GM19035 (cell line): ENCODE data around the gene DNAJC8.

Experiments used
- ATAC-seq: cut with Tn5 transposase; IDR thresholded peaks from one replicate; pipeline ENCODE4 v1.9.1; 2021; ENCODE audit not compliant: unreplicated experiment

DNAJC8 gene

DNA sequence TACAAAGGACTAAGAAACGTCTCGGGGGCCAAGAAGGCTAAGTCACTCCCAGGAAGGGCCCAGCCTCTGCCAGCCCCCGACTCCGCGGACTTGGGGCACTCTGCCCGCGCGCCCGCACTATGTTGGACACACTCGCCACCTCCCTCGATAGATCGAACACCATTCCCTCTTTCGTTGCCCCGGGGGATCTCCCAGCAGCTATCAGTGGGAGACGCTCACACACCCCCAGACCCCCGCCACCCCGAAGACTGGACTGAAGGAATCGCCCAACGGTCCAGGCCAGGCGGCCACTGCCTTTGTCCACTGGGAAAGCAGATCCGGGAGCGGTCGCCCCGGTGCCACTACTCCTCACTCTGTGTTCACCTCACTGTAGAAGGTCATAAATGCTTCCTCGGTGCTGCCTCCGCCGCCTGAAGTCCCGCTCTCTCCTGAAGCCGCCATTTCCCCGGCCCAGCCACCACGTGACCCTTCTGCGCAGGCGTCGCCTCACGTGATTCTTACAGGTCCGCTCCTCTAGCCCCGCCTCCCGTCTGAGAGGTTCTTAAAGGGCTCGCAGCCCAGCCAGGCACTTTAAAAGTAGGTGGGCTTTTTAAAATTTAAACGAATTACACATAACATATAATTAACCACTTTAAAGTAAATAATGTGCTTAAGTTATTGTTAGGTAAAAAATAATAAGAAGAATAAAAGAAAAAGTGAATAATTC is at the start of gene DNAJC8:
TSS of gene DNAJC8 (minus strand) at position 472 of the 706 bp plus-strand sequence. CDS start at position 441, 31 bp downstream.
- ATAC-seq = peak; percentile 57

DNA sequence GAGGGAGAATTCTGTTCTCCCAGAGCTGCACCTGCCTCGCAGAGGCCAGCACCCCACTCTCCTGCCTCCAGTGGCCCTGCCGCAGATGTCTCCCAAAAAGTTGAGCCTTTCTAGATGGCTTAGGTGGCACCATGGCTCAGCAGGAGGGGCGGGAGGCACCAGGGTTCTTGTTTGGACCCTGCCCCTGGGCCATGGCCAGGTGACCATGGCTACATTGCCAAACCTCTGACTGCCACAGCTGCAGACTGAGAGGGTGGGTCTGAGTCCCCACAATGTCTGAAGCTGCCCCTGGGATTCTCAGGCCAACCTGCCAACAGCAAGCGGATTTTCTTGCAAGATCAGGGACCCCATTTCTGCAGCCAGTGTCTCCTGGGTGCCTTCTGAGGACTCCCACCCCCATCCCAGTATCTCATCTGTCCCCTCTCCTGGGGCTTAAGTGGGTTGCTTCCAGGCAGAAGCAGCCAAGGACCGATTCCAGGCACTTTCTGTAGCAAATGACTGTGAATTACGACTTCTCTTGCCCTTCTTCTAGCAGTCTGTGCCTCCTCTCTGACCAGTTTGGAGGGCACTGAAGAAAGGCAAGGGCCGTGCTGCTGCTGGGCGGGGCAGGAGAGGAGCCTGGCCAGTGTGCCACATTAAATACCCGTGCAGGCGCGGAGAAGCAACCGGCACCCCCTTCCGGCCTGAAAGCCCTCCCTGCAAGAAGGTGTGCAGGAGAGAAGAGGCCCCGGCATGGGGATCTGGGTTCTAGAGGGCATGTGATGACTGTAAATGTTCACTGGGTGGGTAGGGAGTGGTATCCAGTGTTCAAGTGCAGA is 49.0 kb upstream of the DNAJC8 start:
- ATAC-seq = no peak

GRCh38 chr1:28280977-28281381 is 48.1 kb upstream of the DNAJC8 start:
- no peak for ATAC-seq

GRCh38 chr1:28280501-28280900 is 47.7 kb upstream of the DNAJC8 start:
- no peak for ATAC-seq

- ATAC-seq = no peak
These were observed 46.9 kb upstream of the DNAJC8 start for GRCh38 chr1:28279721-28280120.

DNA sequence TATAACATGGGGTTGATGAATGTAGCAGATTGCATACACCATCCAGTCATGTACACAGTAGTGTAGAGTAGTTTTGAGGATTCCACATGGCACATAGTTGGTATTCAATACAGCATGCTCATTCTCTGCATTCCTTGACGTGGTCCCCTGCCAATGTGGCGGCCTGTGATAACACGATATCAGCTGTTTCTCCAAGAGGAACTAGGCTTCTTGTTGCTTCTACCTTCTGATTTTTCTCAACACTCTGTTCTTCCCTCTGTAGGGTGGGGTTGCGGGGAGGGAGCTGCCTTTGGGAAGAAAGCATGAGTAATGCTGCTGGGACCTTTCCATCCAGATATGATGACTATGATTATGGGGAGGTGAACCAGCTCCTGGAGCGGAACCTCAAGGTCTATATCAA is 45.9 kb upstream of the DNAJC8 start:
- ATAC-seq = no peak

GRCh38 chr1:28273216-28273860 is 40.5 kb upstream of the DNAJC8 start:
- no peak for ATAC-seq

- ATAC-seq = no peak
These were observed 39.5 kb upstream of the DNAJC8 start for GRCh38 chr1:28272215-28272852.

DNA sequence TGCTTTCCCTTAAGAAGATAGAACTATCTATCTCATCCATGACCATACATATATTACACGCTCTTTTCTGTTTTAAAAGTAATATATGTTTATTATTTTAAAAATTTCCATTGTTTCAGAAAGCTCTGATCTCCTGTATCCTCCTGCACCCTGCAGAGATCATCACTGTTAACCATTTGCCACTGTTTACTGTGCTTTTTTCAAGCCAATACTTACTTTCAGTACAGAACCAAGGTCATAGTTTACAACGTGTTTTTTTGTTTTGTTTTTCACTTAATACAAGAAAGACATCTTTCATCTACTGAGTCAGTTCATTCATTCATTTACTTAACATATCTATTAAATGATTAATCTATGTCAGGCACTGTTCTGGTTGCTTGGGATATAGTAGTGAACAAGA is 36.7 kb upstream of the DNAJC8 start:
- no peak for ATAC-seq

DNA sequence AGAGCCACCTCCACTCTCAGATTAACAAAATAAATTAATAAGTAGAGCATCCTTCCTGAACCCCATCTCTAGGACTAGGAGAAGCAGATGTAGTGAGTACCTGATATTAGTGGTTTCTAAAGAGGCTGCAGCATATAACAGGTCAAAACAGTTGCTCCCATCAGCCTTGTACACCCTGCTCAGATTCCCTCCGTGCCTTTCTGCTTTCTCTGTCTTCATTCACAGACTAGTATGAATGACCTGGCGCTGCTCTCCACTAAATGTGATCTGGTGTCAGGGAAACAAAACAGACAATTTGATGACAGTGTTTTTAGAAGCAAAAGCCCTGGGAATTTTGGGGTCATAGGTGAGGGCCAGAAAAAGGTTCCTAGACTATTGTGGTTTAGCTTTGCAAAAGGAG is 34.8 kb upstream of the DNAJC8 start:
- ATAC-seq = no peak

DNA sequence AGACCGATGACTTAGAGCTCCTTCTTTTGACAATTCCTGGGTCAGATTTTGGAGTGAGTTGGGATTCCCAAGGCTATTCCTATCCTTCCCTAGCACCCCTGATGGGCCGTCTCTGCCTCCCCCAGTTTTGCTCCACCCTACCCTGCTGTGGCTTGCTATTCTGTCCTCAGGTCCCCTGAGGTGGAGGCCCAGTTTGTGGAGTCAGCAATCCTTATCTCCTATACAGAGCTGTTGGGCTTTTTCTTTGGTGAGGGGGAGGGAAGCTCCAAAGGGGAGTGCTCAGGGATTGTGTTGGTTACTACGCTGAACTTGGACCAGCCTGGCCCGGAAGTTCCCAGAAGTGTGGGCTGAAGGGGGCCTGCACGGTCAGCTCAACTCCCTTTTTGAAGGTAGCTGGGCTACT is 34.1 kb upstream of the DNAJC8 start:
- ATAC-seq = no peak

DNA sequence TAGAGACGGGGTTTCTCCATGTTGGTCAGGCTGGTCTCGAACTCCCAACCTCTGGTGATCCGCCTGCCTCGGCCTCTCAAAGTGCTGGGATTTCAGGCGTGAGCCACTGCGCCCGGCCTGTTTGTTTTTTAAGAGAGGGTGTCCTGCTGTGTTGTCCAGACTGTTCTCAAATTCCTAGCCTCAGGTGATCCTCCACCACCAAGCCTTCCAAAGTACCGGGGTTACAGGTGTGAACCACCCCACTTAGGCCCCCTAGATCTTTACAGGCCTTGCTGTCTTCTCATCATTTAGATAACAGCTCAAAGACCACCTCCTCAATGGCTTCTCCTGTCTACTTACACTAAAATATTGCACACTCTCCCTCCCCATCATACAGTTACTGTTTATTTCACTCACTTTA is 32.7 kb upstream of the DNAJC8 start:
- ATAC-seq = no peak

GRCh38 chr1:28264897-28265296 is 32.1 kb upstream of the DNAJC8 start:
- no peak for ATAC-seq

- ATAC-seq = no peak
These were observed 28.0 kb upstream of the DNAJC8 start for GRCh38 chr1:28260803-28261174.

DNA sequence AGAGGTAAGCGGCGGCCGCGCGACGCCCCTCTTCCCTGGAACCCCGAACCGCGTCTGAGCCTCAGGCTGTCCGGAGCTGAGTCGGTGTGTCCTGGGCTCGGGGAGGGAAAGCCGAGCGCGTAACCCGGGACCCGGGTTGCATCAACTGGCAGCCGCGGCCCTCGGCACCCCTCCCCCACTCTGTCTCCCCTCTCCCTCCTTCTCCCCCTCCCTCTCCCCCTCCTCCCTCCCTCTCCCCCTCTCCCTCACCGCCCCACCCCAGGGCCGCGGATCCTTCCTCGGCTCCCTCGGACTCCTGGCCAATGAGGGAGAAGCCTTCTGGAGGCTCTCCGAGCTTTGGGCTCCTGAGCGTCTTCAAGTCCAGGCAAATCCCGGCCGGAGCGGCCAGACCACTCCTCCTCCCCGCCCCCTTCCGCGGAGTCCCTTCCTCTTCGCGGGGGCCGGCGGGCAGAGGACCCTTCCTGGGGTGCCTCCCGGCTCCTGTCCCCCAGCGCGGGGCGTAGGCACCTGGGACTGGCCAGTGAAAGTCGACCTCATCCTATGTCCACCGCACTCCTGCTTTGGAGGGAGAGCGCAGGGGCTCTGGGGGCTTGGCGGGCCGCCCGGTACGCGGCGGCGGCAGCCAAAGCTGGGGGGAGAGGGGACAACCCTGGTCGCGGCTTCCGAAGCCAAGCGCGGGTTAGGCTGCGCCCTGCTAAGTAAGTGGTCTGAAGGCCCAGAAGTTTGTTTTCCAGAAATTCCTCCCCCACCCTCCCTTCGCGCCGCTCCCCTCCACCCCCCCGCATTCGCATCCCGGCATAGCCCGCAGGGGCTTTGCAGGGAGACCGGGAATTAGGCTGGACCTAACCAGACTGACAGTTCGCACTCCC is 27.3 kb upstream of the DNAJC8 start:
- ATAC-seq = peak; percentile 6

DNA sequence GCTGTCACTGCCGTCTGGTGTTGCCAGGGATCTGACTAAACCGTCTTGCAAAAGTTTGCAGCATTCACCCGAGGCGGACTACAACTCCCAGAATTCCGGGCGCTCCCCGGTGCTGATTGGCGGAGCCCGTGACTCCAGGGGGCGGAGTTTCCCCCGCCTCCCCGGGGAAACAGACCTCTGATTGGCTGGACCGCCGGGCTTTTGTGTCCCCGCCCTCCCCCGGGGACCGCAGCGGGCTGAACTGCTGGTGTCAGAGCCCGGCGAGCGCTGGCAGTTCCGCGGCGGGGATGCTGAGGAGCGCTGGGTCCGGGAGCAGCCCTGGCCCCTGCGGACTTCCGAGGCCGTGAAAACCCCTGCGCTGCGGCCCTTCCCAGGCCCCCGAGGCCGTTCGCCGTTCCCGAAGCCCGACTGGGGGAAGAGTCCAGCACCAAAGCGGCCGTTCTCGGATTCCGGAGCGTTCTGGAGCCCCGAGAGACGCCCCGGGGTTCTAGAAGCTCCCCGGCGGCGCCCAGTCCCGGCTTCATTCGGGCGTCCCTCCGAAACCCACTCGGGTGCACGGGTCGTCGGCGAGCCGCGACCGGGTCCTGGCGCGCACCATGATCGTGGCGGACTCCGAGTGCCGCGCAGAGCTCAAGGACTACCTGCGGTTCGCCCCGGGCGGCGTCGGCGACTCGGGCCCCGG is 26.6 kb upstream of the DNAJC8 start, which contains the start of gene SESN2:
TSS of gene SESN2 (plus strand) at position 267 of the 682 bp plus-strand sequence. CDS start at position 597, 330 bp downstream.
- ATAC-seq = peak; percentile 93

- ATAC-seq = no peak
These were observed 25.9 kb upstream of the DNAJC8 start for GRCh38 chr1:28258628-28259251.

- no peak for ATAC-seq
These were observed 24.9 kb upstream of the DNAJC8 start for GRCh38 chr1:28257736-28258135.

- ATAC-seq = no peak
These were observed 23.5 kb upstream of the DNAJC8 start for GRCh38 chr1:28256197-28256827.
